Dedifferentiated amniotic fluid mesenchymal stem cell (primary cell): ENCODE data around the gene HYOU1.
"Not testable (repeated sequence)": the region's sequence is repeated elsewhere in the genome, so short reads cannot be mapped to it uniquely, and the experiment has no call there.

ENCODE experiments used
- DNase-seq: peaks from one replicate; pipeline ENCODE4 v3.0.0-alpha.2; 2016; ENCODE audit errors: extremely low spot score

HYOU1 gene

DNA sequence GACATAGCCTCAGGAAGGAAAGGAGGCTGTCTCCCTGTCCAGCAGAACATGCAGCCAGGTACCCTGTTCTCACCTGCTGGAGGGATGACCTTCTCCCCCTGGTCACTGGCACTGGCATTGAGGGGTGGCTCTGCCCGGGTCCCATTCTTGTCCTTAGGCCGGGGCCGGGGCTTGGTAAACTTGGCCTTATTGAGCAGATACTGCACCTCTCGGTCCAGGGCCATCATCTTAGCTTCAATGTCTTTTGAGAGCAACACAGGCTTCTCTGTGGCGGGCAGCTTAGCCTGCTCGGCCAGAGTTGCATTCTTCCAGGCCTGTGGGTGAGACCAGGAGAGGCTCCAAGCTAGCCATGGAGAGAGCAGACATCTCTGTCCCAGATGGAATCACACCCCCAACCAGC is 10.5 kb downstream of the HYOU1 start:
- DNase-seq = no peak

DNA sequence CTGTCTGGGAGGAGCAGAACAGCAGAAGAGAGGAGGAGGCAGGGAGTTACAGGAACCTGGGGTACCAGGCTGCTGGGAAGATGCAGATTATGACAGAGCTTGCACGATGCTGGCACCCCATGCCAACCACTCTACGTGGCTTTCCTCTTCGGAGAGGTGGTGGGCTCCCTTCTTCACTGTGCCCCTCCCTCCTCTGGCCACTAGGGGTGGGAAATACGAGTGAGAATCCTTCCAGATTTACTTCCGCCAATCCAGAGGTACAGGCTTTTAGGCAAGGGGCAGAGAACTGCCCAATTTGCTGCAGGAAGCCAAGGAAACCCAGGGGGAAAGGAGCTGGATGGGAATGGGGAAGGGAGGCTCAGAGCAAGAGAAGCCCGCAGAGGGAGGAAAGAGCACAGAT is 12.3 kb downstream of the HYOU1 start:
- DNase-seq = no peak

DNA sequence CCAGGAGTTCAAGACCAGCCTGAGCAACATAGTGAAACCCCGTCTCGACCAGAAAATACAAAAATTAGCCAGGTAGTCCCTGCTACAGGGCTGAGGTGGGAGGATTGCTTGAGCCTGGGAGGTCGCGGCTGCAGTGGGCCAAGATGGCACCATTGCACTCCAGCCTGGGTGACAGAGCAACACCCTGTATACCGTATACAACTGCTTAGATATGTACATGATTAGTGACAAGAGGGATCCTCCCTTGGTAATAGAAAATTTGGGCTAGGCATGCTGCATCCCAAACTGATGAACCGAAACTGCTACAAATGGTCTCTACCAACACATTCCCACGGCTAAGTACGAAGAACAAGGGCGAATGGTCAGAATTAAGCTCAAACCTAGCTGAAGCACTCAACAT is 14.1 kb downstream of the HYOU1 start:
- DNase-seq = no peak

DNA sequence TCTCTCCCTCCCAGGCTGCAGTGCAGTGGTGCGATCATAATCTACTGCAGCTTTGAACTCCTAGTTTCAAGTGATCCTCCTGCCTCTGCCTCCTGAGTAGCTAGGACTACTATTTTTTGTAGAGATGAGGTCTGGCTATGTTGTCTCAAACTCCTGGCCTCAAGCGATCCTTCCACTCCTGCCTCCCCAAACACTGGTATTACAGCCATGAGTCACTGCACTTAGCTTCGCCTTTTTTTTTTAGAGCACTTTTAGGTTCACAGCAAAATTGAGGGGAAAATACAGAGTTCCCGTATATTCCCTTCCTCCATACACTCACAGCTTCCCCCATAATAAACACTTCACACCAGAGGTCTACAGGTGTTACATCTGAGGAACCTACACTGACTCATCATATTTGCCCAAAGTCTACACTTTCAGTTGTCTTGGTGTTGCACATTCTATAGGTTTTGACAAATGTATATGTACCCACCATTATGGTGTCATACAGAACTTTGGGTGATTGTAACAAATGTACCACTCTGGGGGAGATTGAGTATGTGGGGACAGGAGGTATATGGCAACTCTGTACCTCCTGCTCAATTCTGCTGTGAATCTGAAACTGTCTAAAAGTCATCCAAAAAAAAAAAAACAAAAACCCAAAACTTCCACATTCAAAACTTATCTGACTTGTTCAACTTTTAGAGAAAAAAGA is 15.0 kb downstream of the HYOU1 start:
- no peak for DNase-seq

DNA sequence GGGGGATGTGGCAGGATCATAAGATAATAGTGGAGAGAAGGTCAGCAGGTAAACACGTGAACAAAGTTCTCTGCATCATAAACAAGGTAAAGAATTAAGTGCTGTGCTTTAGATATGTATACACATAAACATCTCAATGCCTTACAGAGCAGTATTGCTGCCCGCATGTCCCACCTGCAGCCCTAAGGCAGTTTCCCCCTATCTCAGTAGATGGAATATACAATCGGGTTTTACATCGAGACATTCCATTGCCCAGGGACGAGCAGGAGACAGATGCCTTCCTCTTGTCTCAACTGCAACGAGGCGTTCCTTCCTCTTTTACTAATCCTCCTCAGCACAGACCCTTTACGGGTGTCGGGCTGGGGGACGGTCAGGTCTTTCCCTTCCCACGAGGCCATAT is 17.5 kb downstream of the HYOU1 start:
- not testable (repeated sequence) for DNase-seq

DNA sequence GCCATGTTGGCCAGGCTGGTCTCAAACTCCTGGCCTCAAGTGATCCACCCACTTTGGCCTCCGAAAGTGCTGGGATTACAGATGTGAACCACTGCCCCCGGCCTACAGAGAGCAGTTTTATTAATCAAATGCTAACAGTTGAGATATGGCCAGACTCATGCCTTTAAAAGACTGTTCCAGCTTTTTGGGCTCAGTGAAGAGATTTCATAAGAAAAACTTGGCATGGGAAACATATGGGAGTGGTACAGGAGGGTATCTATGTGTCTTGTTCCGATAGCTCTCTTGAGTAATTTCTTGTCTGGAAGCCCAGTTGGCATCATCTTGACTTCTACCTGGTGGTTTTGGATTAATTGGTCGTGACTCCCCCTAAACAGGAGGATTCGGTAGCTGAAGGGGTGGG is 18.1 kb downstream of the HYOU1 start:
- DNase-seq = no peak

DNA sequence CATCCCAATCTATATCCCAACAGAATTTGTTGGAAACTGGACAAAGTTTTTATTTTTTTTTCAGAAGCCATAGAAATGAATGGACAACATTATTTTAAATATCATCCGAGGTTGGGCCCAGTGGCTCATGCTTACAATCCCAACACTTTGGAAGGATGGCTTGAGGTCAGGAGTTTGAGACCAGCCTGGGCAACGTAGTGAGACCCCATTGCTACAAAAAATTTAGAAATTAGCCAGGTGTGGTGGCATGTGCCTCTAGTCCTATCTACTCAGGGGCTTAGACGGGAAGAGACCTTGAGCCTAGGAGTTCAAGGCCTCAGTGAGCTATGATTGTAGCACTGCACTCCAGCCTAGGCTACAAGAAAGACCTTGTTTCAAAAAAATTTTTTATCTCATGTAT is 22.2 kb downstream of the HYOU1 start:
- no peak for DNase-seq

DNA sequence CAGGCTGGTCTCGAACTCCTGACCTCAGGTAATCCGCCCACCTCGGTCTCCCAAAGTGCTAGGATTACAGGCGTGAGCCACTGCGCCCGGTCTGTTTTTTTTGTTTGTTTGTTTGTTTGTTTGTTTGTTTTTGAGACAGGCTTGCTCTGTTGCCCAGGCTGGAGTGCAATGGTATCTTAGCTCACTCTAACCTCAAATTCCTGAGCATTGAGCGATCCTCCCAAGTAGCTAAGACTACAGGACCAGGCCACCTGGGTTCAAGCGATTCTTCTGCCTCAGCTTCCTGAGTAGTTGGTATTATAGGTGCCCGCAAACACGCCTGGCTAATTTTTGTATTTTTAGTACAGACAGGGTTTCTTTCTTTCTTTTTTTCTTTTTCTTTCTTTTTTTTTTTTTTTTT is 23.6 kb downstream of the HYOU1 start:
- DNase-seq = not testable (repeated sequence)

DNA sequence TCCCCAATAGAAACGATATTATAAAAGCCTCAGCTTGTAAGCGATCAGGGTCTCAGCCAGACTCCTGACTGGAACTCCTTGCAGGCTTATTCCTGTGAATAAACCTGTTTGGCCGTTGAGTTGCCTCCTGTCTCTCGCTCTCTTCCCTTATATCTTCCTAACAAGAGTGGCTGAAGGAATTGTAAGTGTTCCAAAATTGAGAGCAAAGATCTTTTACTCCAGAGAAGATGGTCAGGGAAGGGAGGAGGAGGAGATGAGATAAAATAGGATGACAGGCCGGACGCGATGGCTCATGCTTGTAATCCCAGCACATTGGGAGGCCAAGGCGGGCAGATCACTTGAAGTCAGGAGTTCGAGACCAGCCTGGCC is 25.1 kb downstream of the HYOU1 start:
- no peak for DNase-seq

DNA sequence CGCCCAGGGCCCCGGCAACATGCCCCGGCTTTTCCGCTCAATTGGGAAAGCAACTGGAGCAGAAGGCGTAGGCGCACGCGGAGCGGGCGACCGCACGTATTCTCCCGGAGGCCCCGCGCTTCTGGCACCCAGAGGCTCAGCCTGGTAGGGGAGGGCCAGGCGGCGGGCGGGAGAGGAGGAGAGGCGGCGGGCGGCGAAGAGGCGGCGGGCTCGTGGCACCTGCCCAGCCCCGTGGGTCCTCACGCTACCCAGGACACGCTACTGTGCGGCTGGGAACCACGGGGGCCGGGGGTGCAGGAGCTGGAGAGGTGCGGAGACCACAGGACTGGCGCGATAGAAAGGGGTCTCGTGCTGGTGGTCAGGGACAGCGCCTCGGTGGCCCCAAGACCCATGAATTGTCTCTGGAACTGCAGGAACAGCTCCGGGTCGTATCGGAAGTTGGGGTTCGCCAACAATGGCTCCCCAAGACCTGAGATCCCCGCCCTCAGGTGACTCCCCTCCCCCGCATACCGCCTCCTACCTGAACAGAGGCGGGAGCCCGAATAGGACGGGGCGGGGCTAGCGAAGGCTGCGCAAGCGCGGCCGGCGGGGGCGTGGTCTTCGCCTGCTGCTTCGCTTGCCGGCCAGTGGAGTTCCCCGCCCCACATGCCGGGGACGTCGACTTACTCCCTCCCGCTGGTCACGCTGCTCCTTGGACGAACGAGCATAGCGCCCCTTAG is 26.5 kb downstream of the HYOU1 start, which contains the start of gene SLC37A4:
Gene SLC37A4, minus strand, starts transcription at position 549 of the 719 bp plus-strand sequence.
- DNase-seq = peak; percentile 98

DNA sequence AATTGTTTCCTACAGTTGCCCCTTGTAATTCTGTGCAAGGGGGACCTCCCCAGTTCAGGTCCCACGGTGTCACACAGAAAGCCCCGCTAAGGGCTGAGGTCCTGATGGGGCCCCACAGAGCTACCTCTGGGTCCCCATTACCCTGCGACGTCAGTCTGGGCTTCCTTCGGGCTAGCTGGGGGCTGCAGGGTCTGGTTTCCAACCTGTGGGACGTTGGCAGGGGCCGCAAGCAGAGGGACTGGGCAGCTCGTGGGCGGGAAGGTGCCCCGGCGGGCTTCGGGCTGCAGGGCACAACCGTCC is 27.0 kb downstream of the HYOU1 start:
- no peak for DNase-seq

DNA sequence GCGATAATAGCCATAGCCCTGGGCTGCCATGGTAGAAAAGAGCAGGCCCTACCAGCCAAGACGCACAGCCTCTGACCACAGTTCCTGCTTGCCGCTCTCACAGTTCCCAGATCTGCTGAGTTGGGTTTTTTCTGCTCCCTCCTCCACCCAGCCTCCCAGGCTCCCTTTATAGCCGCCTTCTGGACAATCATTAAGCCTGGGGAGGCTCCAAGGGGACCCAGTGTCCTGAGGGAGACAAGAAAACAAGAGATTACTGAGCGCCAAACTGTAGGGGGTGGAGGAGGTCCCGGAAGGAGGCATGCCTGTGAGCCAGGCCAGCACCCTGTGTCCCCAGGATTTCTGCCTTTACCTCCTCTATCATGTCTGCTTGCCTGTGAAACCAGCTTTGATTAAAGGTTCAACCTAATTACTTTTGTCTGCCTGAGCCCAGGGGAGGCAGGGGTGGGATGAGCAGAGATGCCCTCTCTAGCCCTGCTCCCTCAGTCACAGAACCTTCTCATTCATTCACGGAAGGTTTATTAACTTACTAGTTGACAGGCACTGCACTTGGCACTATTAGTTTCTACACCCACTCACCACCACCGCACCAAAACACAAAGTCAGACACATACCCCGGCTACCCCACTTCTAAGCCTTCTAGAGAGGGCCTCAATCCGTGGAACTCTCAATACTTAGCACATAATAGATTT is 27.5 kb downstream of the HYOU1 start:
- no peak for DNase-seq

DNA sequence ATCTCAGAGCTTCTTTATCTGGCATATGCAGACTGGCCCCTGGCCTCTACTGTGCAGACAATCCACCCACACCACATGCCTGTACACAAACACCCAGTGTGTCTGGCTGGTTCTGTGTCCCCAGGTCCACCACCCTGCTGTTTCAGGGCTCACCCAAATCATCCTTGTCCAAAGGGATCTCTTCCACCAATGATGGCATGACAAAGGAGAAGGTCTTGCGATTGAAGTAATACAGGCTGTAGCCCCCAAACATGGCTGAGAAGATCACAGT is 28.0 kb downstream of the HYOU1 start:
- DNase-seq = no peak

DNA sequence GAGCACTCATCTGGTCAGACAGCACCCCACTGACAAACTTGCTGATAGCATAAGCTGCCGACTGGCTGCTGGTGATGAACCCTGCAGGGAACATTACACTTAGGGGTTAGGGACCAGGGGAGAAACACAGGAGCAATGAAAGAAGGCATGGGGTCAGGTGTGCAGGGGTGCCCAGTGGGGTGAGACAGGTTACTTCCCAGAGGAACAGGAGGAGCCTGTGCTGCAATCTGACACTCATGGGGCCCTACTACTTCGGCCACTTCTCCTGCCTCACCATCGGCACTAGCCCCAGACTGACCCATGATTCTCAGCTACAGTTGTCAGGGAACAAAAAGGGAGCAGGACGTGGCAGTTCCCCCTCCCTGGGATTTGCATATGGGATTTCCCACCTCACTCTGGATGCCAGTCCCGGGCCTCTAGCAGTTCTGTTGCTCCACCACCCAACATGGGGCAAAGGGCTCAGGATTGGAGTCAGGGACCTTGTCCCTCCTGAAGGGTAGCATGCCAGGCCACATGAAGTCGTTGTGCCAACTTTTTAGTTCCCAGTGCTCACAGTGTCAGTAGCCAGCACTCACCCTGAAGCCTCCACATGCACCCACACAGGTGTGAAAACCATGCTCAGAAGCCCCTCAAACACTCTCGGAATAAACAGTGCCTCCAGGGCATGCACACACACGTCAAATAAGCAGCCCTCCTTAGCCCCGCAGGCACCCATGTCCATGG is 28.5 kb downstream of the HYOU1 start:
- no peak for DNase-seq

DNA sequence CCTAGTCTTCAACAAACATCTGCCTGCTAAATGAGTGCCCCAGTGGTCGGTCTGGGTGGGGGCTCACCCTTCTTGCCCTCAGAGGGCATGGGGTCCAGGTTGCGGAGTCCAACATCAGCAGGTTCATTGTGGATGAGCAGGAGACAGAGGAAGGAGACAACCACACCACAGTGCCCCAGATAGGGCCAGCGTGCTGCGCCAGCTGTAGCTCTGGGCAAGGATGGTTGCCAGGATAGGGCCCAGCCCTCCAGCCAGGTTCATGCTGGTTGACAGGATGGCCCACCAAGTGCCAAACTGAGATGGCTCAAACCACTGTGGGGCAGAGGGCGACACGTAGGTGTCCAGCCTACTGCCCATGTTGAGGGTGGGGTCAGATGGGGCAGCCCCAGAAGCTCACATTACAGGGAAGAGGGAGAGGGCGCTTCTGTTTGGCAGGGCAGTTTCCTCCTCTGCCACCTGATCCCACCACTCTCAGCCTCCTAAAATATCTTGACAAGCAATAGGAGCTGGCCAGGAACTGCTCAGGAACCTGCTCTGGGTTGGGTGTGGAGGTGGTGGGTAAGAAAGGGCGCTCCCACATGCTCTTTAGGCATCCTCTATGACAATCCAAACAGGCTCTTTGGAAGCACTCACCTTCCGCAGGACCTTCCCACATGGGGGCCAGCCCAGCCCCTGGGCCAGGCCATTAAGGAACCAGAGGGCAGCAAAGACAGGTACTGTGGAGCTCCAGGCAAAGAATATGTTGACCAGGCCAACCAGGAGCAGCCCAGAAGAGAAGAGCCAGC is 29.3 kb downstream of the HYOU1 start:
- DNase-seq = no peak

DNA sequence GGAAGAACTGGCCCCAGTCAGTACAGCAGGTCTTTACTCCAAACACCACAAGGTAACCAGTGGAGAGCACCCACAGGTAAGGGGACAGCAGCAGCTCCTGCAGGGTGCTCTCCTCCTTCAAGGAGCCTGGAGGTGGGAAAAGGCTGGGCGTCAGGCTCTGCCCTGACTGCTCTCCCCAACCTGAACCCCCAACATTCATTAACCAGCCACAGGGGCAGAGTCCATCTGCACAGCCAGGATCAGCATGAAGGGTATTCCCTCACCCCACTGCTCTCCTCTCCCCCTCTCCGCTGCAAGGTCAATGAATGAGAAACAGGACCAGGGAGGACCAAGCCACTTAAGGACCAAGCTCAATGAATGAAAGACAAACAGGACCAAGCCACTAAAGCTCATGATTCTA is 30.0 kb downstream of the HYOU1 start:
- DNase-seq = no peak

DNA sequence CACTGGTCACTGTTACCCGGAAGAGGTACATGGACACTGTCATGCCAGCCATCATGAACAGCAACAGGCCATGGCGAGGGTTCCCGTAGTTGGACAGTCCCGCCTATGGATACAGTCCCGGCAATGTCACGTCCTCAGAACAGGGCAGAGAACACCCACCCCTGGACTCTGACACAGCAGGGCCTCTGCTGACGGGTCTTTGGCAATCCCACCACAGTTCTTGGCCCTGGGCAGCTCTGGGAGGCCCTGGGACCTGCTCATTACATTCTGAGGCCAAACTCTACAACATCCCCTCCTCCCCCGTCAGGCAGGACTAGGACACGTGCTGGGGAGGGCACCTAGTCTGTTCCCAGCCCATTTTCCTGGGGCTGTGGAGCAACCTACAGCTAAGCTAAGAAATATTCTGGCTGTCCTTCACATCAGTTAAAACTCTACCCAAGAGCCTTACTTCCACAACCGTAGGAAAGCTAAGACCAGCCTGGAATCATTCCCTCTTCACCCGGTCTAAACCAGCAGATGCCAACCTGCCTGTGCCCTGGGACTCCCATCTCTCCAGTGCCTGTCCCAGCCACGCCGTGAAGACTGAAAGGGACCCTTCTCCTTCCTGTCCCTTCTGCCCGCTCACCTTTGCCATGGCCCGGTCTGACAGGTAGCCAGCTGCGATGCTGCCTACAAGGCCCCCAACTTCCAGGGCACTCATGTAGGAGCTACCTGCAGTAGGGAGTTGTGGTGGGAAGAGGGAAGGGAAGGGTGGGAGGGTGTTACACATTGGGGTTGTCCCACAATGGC is 30.8 kb downstream of the HYOU1 start:
- no peak for DNase-seq

DNA sequence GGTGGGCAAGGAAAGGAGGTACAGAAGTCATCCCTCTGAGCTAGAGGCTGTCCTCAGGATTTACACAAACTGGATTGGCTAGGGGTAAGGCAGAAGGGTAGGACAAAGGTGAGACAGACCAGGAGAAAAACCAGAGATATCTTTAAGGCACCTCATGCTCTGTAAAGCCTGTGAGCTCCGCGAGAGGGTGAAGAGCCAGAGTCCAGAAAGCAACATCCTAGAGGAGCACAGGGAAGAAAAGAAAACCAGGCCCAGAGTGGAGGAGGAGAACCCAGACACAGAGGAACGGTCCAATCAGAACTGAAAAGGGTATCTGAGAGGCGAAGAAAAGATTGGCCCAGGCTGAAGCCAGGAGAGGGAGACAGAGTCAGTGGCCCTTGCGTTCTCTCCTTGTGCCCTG is 31.5 kb downstream of the HYOU1 start:
- no peak for DNase-seq

DNA sequence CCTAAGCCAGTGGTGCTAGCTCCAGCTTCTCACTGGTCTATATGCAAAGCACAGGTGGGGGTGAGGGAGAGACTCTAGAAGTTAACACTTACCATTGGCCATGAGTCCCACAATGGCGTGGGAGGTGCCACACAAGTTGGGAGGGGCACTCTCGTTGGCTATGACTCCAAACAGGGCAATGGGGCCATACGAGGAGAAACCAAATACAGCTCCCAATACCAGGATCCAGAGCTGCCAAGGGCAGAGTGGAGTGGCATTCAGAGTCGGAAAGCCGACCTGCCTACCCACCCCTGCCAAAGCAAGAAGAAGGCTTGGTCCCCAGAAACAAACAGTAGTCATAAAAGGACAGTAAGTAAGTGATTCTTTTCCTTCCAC is 31.9 kb downstream of the HYOU1 start:
- DNase-seq = no peak

DNA sequence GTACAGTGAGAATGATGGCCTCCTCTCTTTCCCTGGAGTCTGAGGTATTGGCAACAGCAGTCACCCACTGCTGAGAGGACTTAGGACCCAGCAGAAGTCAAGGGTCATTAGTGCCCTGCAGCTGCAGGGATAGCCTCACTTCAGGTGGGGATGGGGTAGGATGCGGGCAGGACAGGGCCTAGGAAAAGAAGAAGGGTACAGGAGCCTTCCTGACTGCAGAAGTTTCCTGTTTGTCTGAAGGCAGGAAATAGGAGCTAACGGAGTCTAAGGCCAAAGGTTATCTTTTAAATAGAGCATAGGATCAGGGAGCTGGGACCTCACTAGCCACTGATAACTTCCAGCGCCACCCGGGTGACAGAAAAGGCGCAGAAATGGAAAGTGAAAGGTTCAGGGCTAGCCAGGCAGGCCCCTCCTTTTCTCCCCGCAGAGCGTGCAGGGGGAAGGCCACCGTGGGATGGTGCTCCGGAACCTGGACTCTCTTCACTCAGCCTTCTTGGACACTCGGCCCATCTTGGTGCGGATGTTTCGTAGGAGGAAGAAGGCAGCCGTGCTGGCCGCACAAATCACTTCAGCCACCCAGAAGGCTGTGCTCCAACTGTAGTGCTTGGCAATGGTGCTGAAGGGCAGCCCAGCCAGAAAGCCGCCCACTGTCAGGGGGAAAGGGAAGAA is 32.4 kb downstream of the HYOU1 start:
- DNase-seq = no peak

DNA sequence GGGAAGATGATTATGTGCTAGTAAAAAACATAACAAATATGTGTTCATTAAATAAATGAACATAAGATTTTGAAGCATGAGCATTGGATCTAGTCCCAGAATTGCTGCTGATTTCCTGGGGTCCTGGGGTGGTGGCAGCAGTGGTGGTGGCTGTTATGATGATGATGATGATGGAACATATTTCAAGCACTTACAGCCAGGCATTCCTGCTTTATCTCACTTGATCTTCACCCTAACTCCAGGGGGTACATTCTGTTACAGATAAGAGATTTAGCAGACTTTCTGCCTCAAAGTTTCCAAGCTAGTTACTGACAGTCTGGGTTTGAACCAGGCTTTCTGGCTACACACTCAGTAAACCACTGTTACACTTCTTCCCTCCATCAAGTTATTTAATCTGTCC is 33.3 kb downstream of the HYOU1 start:
- DNase-seq = no peak
